GM19395 (cell line): ENCODE results near the gene ZNF543.

Experiments used
- ATAC-seq: cut with Tn5 transposase; IDR thresholded peaks from one replicate; pipeline ENCODE4 v1.9.1; 2021; ENCODE audit warnings: mild to moderate bottlenecking, moderate library complexity; ENCODE audit not compliant: unreplicated experiment

Gene ZNF543

GRCh38 chr19:57377498-57378146 is 57.4 kb downstream of the ZNF543 start:
- no peak for ATAC-seq
